HCT116 (cell line): ENCODE measurements around the gene NEUROG1. TPM values are rescaled to one million over a fixed set of nuclear protein-coding genes. Genes with fewer than 3 reads are reported as not detected.

ENCODE experiments used
- ATAC-seq: fragments of 200-7000 bp; cut with Tn5 transposase; 2 replicates; pipeline ENCODE4 v1.9.1; 2020; ENCODE audit warnings: mild to moderate bottlenecking, moderate library complexity
- BruUV-seq: library from RNA; stranded (reverse); fragments of 400-500 nt; replicated peaks from 2 replicates; lab custom pipeline; 2021; lab: Mats Ljungman, UMichigan
- CTCF ChIA-PET: fragments of 300-600 bp; sonication (Branson Sonifier 250); formaldehyde crosslinking; loops from one replicate; lab custom pipeline; 2021; ENCODE audit warnings: antibody characterized with exemption; lab: Charles Lee
- POLR2A ChIA-PET: fragments of 300-600, 350-600 bp; sonication (Branson Sonifier 250); formaldehyde crosslinking; loops from one replicate; lab custom pipeline; 2021; ENCODE audit warnings: antibody characterized with exemption; lab: Charles Lee
- RAD21 ChIA-PET, 2 experiments: fragments of 300-600 bp; sonication (Branson Sonifier 250); formaldehyde crosslinking; loops; one replicate each; lab custom pipeline; 2023; ENCODE audit warnings: low total read pairs in 2 of 2; ENCODE audit not compliant: uncharacterized antibody in 2 of 2, unreplicated experiment in 2 of 2, low non-redundant PET in 1 of 2; lab: Charles Lee
- DNase-seq: peaks from one replicate; pipeline ENCODE4 v3.0.0-alpha.2; 2010; ENCODE audit warnings: low read depth, low spot score
- H2AFZ ChIP-seq: fragments of 200-600 bp; shearing (Covaris generic), sonication (generic); 2 replicates; pipeline ENCODE4 v1.6.1; 2017; ENCODE audit warnings: low read depth, mixed run types, mixed read lengths, antibody characterized with exemption, low read length; ENCODE audit not compliant: poor library complexity, severe bottlenecking
- H3K27ac ChIP-seq: 2 replicates; pipeline ENCODE4 v1.5.1; 2012; ENCODE audit warnings: low read depth, low read length
- H3K27me3 ChIP-seq: fragments of 200-600 bp; sonication (generic); 2 replicates; pipeline ENCODE4 v1.6.1; 2016; ENCODE audit warnings: mixed run types, low read length, mixed read lengths; ENCODE audit not compliant: insufficient read depth
- H3K36me3 ChIP-seq, 2 experiments: fragments of 200-500 bp in 1 of 2; fragments of 200-600 bp in 1 of 2; sonication (Bioruptor generic) in 1 of 2; sonication (generic) in 1 of 2; 2 replicates each; pipeline versions ENCODE4 v1.5.1 to v1.6.1; 2014 to 2016; ENCODE audit warnings: low read length in 2 of 2, inconsistent platforms in 1 of 2, mixed read lengths in 1 of 2, mixed run types in 1 of 2; ENCODE audit not compliant: insufficient read depth in 2 of 2, control insufficient read depth in 1 of 2
- H3K4me1 ChIP-seq, 2 experiments: fragments of 200-600 bp in 1 of 2; sonication (generic) in 1 of 2; 2 replicates each; pipeline versions ENCODE4 v1.5.1 to v1.6.1; 2012 to 2017; ENCODE audit warnings: low read length in 2 of 2, inconsistent platforms in 1 of 2, mild to moderate bottlenecking in 1 of 2, mixed read lengths in 1 of 2, mixed run types in 1 of 2, moderate library complexity in 1 of 2; ENCODE audit not compliant: insufficient read depth in 2 of 2, control insufficient read depth in 1 of 2
- H3K4me2 ChIP-seq: fragments of 200-600 bp; sonication (generic); 2 replicates; pipeline ENCODE4 v1.6.1; 2017; ENCODE audit warnings: mixed run types, low read length, mixed read lengths
- H3K4me3 ChIP-seq, 2 experiments: fragments of 200-600 bp in 1 of 2; sonication (generic) in 1 of 2; replicated peaks in 1 of 2; 2 replicates each; pipeline ENCODE4 v1.5.1; 2011 to 2016; ENCODE audit warnings: low read length in 2 of 2, control low read depth in 1 of 2, low read depth in 1 of 2, mild to moderate bottlenecking in 1 of 2, mixed read lengths in 1 of 2, mixed run types in 1 of 2
- H3K79me2 ChIP-seq: fragments of 200-600 bp; sonication (generic); 2 replicates; pipeline ENCODE4 v1.6.1; 2017; ENCODE audit warnings: mild to moderate bottlenecking, mixed run types, low read length, moderate library complexity, mixed read lengths; ENCODE audit not compliant: insufficient read depth
- H3K9ac ChIP-seq: fragments of 200-600 bp; sonication (generic); 2 replicates; pipeline ENCODE4 v1.6.1; 2016; ENCODE audit warnings: low read length, mixed read lengths
- H3K9me2 ChIP-seq: fragments of 200-600 bp; sonication (generic), shearing (Covaris generic); 2 replicates; pipeline ENCODE4 v1.6.1; 2017; ENCODE audit warnings: mixed run types, mild to moderate bottlenecking, moderate library complexity; ENCODE audit not compliant: insufficient read depth
- H3K9me3 ChIP-seq, 2 experiments: fragments of 200-500 bp in 1 of 2; fragments of 200-600 bp in 1 of 2; sonication (Bioruptor generic) in 1 of 2; sonication (generic) in 1 of 2; 2 replicates each; pipeline ENCODE4 v1.6.1; 2014 to 2017; ENCODE audit warnings: low read length in 2 of 2, mixed read lengths in 2 of 2, inconsistent platforms in 1 of 2, low read depth in 1 of 2, mild to moderate bottlenecking in 1 of 2, mixed run types in 1 of 2, moderate library complexity in 1 of 2; ENCODE audit not compliant: control insufficient read depth in 1 of 2, insufficient read depth in 1 of 2
- H4K20me1 ChIP-seq: fragments of 200-600 bp; sonication (generic), shearing (Covaris generic); 2 replicates; pipeline ENCODE4 v1.6.1; 2017; ENCODE audit warnings: mixed run types, mild to moderate bottlenecking, moderate library complexity; ENCODE audit not compliant: insufficient read depth
- CTCF ChIP-seq, 3 experiments: fragments of 200-600 bp in 1 of 3; sonication (generic) in 1 of 3; IDR thresholded peaks in 2 of 3; conservative IDR thresholded peaks in 1 of 3; 2 replicates each; pipeline ENCODE4 v1.5.1; 2012 to 2017; ENCODE audit warnings: low read depth in 2 of 3, low read length in 2 of 3, antibody characterized with exemption in 1 of 3, borderline replicate concordance in 1 of 3, control low read depth in 1 of 3, mild to moderate bottlenecking in 1 of 3, mixed read lengths in 1 of 3, mixed run types in 1 of 3, moderate library complexity in 1 of 3; ENCODE audit not compliant: insufficient read depth in 1 of 3
- ELF1 ChIP-seq: IDR thresholded peaks from 2 replicates; pipeline ENCODE4 v1.6.1; 2012; ENCODE audit warnings: low read depth, borderline replicate concordance
- EZH2phosphoT487 ChIP-seq: fragments of 200-600 bp; IDR thresholded peaks from 2 replicates; pipeline ENCODE4 v1.6.1; 2018; ENCODE audit warnings: antibody characterized with exemption, borderline replicate concordance
- MAX ChIP-seq: IDR thresholded peaks from 2 replicates; pipeline ENCODE4 v1.6.1; 2012
- POLR2A ChIP-seq: IDR thresholded peaks from 2 replicates; pipeline ENCODE4 v1.7.0; 2011; ENCODE audit warnings: borderline replicate concordance; ENCODE audit not compliant: insufficient read depth, insufficient read length; ENCODE audit errors: extremely low read depth
- RAD21 ChIP-seq: IDR thresholded peaks from 2 replicates; pipeline ENCODE4 v1.6.1; 2012; ENCODE audit warnings: low read depth, mild to moderate bottlenecking
- REST ChIP-seq: IDR thresholded peaks from 2 replicates; pipeline ENCODE4 v1.6.1; 2012; ENCODE audit warnings: low read depth
- SRF ChIP-seq: IDR thresholded peaks from 2 replicates; pipeline ENCODE4 v1.6.1; 2012; ENCODE audit warnings: low read depth
- ZFX ChIP-seq: fragments of 450-650 bp; IDR thresholded peaks from 2 replicates; pipeline ENCODE4 v1.6.1; 2017
- ZNF274 ChIP-seq: fragments of 200-500 bp; sonication (Bioruptor generic); IDR thresholded peaks from 2 replicates; pipeline ENCODE4 v1.6.1; 2014; ENCODE audit warnings: mild to moderate bottlenecking, low read depth, low read length, inconsistent platforms
- intact Hi-C: fragments of 100-400 bp; cut with micrococcal nuclease; formaldehyde crosslinking; loops from 2 replicates; pipeline ENCODE4 v1.10.0; 2022
- total RNA-seq: library from RNA; stranded (reverse); gene quantifications from one replicate; pipeline ENCODE4 v1.2.1, GENCODE V29; 2021; ENCODE audit not compliant: unreplicated experiment

NEUROG1 gene
- total RNA-seq, 1 experiment from 2014 or later: not detected

- intact Hi-C loops: loop anchor here (5.0 to 10.0 kb wide), 2 partner anchors 318 to 490 kb away; no protein-coding TSS in a partner anchor
- Histone ChIP-seq H4K20me1 (no peaks in the 10 kb centered on the region), H3K9me2 (no peaks in the 10 kb centered on the region), H3K4me3 (no peak overlapping the region), H3K4me1 (peaks cover 0 to 9% of the 10 kb centered on the region in 2 experiments; a peak in 1 of 4 replicates), H3K9ac (no peak overlapping the region), H3K27me3 (no peaks in the 10 kb centered on the region), H3K9me3 (no peaks in the 10 kb centered on the region), H3K36me3 (no peaks in the 10 kb centered on the region), H3K27ac (no peak overlapping the region)
- DNase-seq (no peak), ATAC-seq (no peak)
- POLR2A ChIA-PET: no interaction called here
- BruUV-seq: no TSS peak
- RAD21 ChIA-PET: interaction anchor here in 1 of 2 experiments (0.6 kb wide), 1 partner anchor 9 kb away, joined by 3 read pairs; no protein-coding TSS in a partner anchor
- CTCF ChIA-PET: interaction anchor here (0.9 to 13.0 kb wide), 4 partner anchors 12 to 270 kb away, joined by 3 to 191 read pairs (median 114); partner anchors contain the start of gene SLC25A48
- TF ChIP-seq ZNF274 (no peak), RAD21 (no peak), SRF (no peak), EZH2phosphoT487 (no peak), ELF1 (no peak), CTCF (IDR thresholded peaks at IDR 0.05 in 2 of 3, conservative IDR thresholded peaks at IDR 0.05 in 1 of 3; ENCODE audit: borderline replicate concordance in 1 of 3, insufficient read depth in 1 of 3, low read depth in 2 of 3, low read length in 2 of 3) (no peak), MAX (no peak), REST (no peak), ZFX (no peak), POLR2A (no peak)
- TF ChIP-seq, all 23 proteins: peak for 0
- H3K79me2 ChIP-seq: no peaks in the 10 kb centered on the region
- H3K4me2 ChIP-seq: no peak overlapping the region
- no peak overlapping the region for H2AFZ ChIP-seq
These were observed 28.6 kb upstream of the NEUROG1 start for GRCh38 chr5:135564331-135564730.
